Motor neuron (in vitro differentiated cells): ENCODE data around the gene ART3. TPM values are rescaled to one million over a fixed set of nuclear protein-coding genes. Genes with fewer than 3 reads are reported as not detected.
"Not testable (repeated sequence)": the region's sequence is repeated elsewhere in the genome, so short reads cannot be mapped to it uniquely, and the experiment has no call there.

Source experiments
- ATAC-seq, 8 experiments: fragments of 200-7000 bp; cut with Tn5 transposase; replicated peaks in 6 of 8; 2 replicates each; pipeline ENCODE4 v1.8.0; 2021; ENCODE audit warnings: mild to moderate bottlenecking in 8 of 8, moderate library complexity in 8 of 8
- H3K27ac ChIP-seq, 2 donors: fragments of 250-450 bp; sonication (Bioruptor Pico); 2 replicates each; pipeline ENCODE4 v1.9.0; 2021; ENCODE audit warnings: antibody characterized with exemption in 2 of 2, mild to moderate bottlenecking in 2 of 2, moderate library complexity in 1 of 2
- H3K4me1 ChIP-seq, 2 donors: fragments of 250-450 bp; sonication (Bioruptor Pico); replicated peaks in 1 of 2; 2 replicates each; pipeline ENCODE4 v1.6.1; 2021; ENCODE audit warnings: antibody characterized with exemption in 2 of 2, mild to moderate bottlenecking in 2 of 2, moderate library complexity in 1 of 2
- H3K4me3 ChIP-seq, 5 donors: fragments of 250-450 bp; sonication (Bioruptor Pico); 2 replicates each; pipeline ENCODE4 v1.9.0; 2021; ENCODE audit warnings: antibody characterized with exemption in 5 of 5, mild to moderate bottlenecking in 5 of 5, moderate library complexity in 4 of 5
- WGBS, 10 experiments: fragments of 450-650 bp; shearing (Covaris generic); methylation state at CpG; one replicate each; pipeline ENCODE4 v1.0.0; 2022; 5-methylcytosine and 5-hydroxymethylcytosine counted together
- in situ Hi-C, 9 experiments: fragments of 400-800 bp; cut with MboI; loops; one replicate each; pipeline ENCODE4 v1.15.0; 2021; ENCODE audit warnings: low sequenced_read_pairs in 9 of 9, low pct_unique_long_range_greater_than_20kb in 2 of 9; ENCODE audit not compliant: unreplicated experiment in 9 of 9
- total RNA-seq, 8 experiments: library from RNA; unstranded; fragments of 300-600 nt; gene quantifications; 2 replicates each; pipeline versions ENCODE4 v1.2.3 to v1.2.4, GENCODE V29; 2022

The ART3 gene, protein sequence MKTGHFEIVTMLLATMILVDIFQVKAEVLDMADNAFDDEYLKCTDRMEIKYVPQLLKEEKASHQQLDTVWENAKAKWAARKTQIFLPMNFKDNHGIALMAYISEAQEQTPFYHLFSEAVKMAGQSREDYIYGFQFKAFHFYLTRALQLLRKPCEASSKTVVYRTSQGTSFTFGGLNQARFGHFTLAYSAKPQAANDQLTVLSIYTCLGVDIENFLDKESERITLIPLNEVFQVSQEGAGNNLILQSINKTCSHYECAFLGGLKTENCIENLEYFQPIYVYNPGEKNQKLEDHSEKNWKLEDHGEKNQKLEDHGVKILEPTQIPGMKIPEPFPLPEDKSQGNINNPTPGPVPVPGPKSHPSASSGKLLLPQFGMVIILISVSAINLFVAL
- total RNA-seq, result 10 to 100 TPM in 1 of 8 experiments, 1 to 10 TPM in 2, under 1 TPM in 5; 0.32 to 65.1 (median 0.78) TPM

DNA sequence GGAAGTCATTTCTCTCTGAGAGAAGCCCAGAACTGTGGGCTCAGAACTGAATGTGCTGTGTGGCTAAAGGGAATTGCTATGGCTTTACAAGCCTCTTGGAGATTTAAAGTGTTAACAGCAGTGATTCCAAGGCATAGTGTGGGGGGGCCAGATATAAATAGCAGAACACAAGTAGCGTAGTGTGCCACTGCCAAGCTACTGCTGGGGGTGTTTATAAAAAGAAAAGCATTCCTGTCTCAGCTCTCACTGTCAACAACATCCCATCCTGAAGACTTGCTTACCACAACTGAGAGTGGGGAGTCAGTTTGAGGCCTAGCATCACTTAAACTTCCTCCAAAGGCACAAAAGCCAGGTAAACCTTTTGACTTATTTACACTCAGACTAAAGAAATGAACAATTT lies at the start of gene ART3:
TSS of gene ART3 (plus strand) at position 242 of the 400 bp plus-strand sequence. CDS start 1,181 bp downstream, outside the sequence.
- Histone ChIP-seq H3K27ac (no peak within 1 kb of the TSS), H3K4me1 (no peaks in the 10 kb centered on the region), H3K4me3 (no peak within 1 kb of the TSS)
- 67 to 86% (median 76%) methylated on average over 1 of the region's 1 CpG; no CpG with 5 or more reads in 6 of the 10 experiments for WGBS, 10 experiments
- in situ Hi-C loops, result loop anchor here in 1 of 9 experiments (10.0 kb wide), 1 partner anchor 80 kb away; the partner anchor contains the start of gene SDAD1
- ATAC-seq, result peak in 1 of 8 experiments; percentile 28

DNA sequence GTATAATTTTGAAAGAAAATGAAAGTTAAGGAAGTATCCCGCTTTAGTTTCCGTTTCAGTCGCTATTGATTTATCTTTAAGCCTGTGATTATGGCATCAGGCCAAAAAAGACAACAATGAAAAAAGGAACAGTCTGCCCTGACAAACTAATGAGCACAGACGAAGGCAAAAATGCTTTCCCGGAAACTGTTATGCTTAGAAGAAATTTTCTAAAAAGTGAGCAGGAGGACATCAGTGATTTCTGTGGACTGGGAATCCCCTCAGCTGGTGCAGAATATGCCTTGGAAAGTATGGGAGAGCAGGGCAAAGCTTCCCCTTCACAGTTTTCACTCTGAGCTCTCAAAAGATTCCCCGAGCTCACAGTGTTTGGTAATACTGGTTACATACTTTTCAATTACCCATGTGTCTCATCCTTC lies 46.2 kb upstream of the ART3 start:
- in situ Hi-C loops, result no loop called here
- peak in 1 of 8 experiments; percentile 14 for ATAC-seq
- Histone ChIP-seq H3K27ac (no peak overlapping the region), H3K4me3 (no peak overlapping the region), H3K4me1 (peaks cover 0 to 2% of the 10 kb centered on the region in 2 donors)
- WGBS, 10 experiments, result 2 to 96% (median 78%) methylated on average over 2 to 6 of the region's 6 CpGs

DNA sequence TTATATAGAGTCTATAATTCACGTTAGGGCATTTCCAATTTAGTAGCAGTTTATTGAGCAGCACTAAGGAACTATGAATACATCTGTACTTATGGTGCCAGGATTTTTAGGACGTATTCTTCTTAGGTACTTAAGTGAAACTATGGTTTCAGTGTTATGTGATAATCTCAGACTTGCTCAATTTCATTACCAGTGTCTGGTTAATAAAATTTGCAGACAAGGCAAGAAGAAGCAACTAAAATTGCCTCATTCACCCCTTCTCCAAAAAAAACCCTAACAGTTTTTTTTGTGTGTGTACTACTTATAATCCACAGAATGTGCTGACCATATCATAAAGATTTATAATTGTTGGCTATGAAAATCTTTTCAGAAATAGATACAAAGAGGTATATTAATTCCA lies 45.2 kb upstream of the ART3 start:
- no peak overlapping the region for H3K4me3 ChIP-seq
- H3K4me1 ChIP-seq, result peaks cover 0 to 2% of the 10 kb centered on the region in 2 donors
- WGBS, 10 experiments, result 0 to 88% (median 60%) methylated on average over 1 to 2 of the region's 2 CpGs; no CpG with 5 or more reads in 1 of the 10 experiments
- H3K27ac ChIP-seq, result no peak overlapping the region
- no peak for ATAC-seq
- in situ Hi-C loops, result no loop called here

DNA sequence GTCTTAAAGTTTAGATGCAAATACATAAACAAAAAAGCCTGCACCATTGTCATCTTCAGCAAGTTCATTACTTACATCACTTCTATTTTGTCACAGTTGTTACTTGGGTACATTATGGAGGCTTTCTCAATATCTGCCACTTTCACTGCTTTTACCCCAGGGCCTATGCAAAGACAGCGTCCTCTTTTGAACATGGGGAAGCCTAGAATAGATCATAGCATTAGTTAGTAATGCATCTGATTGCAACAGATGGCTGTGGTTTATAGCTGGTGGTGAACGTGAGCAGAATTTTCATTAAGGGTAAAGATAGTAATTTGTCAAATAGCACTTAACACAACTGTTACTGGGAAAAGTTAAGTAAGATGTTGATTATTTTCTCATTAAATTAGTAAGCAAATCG lies 39.4 kb upstream of the ART3 start:
- Histone ChIP-seq H3K4me3 (no peak overlapping the region), H3K27ac (no peak overlapping the region), H3K4me1 (no peaks in the 10 kb centered on the region)
- in situ Hi-C loops, result no loop called here
- 17 to 82% (median 67%) methylated on average over 2 to 3 of the region's 3 CpGs for WGBS, 10 experiments
- ATAC-seq, result peak in 4 of 8 experiments; percentile 27 to 58 (median 46)

DNA sequence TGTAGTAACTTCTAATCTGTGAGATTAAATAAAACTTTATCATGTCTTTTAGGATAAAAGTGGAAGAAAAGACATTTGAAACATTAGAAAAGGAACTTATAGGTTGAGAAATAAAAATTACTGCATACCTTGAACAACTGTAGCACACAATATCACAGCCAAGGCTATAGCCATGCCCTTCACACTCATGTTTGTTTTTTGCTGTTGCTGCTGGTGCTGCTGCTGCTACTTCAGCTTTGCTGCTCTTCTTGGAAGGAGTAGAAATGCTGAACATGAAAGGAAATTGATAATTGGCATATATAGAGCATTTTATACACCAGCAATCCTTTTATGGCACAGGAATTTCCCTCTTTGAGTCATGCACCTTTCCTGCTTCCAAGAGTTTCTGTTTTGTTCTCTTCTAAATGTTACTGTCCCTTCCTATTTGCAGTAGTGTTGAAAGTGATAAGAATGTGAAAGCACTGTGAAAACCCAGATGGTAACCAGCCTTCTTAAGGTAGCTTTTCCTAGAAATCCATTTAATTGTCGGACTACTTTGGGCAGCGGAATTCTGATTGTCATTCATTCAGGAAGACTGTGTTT lies 38.6 kb upstream of the ART3 start, which contains the start of gene CXCL11:
TSS of gene CXCL11 (minus strand) at position 272 of the 582 bp plus-strand sequence. CDS start at position 189, 83 bp downstream.
- no peaks in the 10 kb centered on the region for H3K4me1 ChIP-seq
- WGBS, 10 experiments, result 36 to 100% (median 95%) methylated on average over 1 to 2 of the region's 2 CpGs; no CpG with 5 or more reads in 1 of the 10 experiments
- in situ Hi-C loops, result no loop called here
- no peak within 1 kb of the TSS for H3K4me3 ChIP-seq
- no peak within 1 kb of the TSS for H3K27ac ChIP-seq
- no peak for ATAC-seq

DNA sequence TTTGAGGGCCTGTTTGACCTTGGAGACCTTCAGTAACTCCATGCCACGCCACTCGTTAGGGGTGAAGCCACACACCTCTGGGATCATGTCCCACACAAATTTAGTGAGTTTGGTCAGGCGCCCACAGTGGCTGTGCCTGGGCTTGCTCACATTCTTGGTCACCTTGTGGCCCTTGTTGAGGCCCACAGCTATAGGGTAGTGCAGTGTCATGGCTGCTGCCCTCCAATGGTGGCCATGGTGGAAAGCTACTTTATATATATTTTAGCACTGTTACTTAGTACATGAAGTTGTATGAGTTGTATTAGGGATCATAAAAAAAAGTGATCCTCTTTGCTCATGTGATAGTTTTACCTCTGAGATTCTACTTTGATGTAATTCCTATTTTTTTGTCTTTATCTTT lies 37.7 kb upstream of the ART3 start:
- in situ Hi-C loops, result no loop called here
- Histone ChIP-seq H3K4me3 (no peak overlapping the region), H3K4me1 (no peaks in the 10 kb centered on the region), H3K27ac (no peak overlapping the region)
- 62 to 94% (median 75%) methylated on average over 2 to 3 of the region's 3 CpGs; no CpG with 5 or more reads in 5 of the 10 experiments for WGBS, 10 experiments
- no peak for ATAC-seq

DNA sequence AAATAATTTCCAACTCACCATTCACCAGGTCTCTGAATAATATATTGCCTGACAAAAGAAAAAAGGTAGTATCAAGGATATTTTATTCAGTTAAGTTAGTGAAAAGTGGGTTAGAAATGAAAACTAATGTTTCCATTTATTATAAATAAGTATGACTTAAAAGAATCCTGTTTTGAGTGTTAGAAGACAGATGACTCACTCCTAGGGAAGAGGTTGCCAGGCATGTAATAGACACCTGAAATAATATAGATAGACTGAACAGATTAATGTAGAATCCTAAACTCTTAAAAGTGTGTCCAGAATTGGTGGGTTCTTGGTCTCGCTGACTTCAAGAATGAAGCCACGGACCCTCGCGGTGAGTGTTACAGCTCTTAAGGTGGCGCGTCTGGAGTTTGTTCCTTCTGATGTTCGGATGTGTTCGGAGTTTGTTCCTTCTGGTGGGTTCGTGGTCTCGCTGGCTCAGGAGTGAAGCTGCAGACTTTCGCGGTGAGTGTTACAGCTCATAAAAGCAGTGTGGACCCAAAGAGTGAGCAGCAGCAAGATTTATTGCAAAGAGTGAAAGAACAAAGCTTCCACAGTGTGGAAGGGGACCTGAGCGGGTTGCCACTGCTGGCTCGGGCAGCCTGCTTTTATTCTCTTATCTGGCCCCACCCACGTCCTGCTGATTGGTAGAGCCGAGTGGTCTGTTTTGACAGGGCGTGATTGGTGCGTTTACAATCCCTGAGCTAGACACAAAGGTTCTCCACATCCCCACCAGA lies 32.1 kb upstream of the ART3 start:
- WGBS, 10 experiments, result 88 to 100% (median 100%) methylated on average over 1 to 6 of the region's 18 CpGs; no CpG with 5 or more reads in 7 of the 10 experiments
- ATAC-seq, H3K27ac ChIP-seq, H3K4me3 ChIP-seq, in situ Hi-C loops, H3K4me1 ChIP-seq: not testable (repeated sequence)

DNA sequence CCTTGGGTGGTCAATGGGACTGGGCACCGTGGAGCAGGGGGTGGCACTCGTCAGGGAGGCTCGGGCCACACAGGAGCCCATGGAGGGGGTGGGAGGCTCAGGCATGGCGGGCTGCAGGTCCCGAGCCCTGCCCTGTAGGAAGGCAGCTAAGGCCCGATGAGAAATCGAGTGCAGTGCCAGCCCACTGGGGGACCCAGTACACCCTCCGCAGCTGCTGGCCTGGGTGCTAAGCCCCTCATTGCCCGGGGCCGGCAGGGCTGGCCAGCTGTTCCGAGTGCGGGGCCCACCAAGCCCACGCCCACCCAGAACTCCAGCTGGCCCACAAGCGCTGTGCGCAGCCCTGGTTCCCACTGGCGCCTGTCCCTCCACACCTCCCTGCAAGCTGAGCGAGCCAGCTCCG lies 31.2 kb upstream of the ART3 start:
- 100% methylated on average over 3 of the region's 18 CpGs; no CpG with 5 or more reads in 9 of the 10 experiments for WGBS, 10 experiments
- not testable (repeated sequence) for H3K27ac ChIP-seq

DNA sequence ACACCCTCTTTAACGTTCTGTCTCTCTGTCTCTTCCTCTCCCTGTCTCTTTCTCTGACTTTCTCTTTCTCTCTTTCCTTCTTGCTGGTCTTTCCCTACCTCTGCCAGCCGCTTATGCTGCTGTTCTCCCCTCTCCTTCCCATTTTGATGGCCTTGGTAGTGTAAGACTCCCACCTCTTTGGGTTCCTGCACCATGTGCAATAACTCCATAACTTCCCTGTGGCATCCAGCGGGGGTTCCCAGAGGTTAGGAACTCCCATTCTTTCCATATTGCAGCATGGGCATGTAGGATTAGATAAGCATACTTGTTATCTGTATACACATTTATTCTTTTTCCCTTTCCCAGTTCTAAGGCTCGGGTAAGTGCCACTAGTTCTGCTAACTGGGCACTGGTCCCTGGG lies 29.8 kb upstream of the ART3 start:
- H3K4me3 ChIP-seq, in situ Hi-C loops, ATAC-seq, H3K4me1 ChIP-seq, H3K27ac ChIP-seq: not testable (repeated sequence)
- WGBS, 10 experiments, result 0 to 84% (median 66%) methylated on average over 1 to 3 of the region's 4 CpGs

More for the DNA sequence above, 31.2 kb upstream of the ART3 start:
- in situ Hi-C loops, ATAC-seq, H3K4me3 ChIP-seq, H3K4me1 ChIP-seq: not testable (repeated sequence)

DNA sequence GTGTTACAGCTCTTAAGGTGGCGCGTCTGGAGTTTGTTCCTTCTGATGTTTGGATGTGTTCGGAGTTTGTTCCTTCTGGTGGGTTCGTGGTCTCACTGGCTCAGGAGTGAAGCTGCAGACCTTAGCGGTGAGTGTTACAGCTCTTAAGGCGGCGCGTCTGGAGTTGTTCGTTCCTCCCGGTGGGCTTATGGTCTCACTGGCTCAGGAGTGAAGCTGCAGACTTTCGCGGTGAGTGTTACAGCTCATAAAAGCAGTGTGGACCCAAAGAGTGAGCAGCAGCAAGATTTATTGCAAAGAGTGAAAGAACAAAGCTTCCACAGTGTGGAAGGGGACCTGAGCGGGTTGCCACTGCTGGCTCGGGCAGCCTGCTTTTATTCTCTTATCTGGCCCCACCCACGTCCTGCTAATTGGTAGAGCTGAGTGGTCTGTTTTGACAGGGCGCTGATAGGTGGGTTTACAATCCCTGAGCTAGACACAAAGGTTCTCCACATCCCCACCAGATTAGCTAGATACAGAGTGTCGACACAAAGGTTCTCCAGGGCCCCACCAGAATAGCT lies 24.6 kb upstream of the ART3 start:
- H3K4me3 ChIP-seq, result not testable (repeated sequence)

DNA sequence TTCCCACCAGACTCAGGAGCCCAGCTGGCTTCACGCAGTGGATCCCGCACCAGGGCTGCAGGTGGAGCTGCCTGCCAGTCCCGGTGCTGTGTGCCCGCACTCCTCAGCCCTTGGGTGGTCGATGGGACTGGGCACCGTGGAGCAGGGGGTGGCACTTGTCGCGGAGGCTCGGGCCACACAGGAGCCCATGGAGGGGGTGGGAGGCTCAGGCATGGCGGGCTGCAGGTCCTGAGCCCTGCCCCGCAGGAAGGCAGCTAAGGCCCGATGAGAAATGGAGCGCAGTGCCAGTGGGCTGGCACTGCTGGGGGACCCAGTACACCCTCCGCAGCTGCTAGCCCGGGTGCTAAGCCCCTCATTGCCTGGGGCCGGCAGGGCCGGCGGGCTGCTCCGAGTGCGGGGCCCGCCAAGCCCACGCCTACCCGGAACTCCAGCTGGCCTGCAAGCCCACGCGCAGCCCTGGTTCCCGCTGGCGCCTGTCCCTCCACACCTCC lies 23.9 kb upstream of the ART3 start:
- ATAC-seq, H3K4me3 ChIP-seq, H3K27ac ChIP-seq, in situ Hi-C loops, H3K4me1 ChIP-seq: not testable (repeated sequence)
- WGBS, 10 experiments, result 100% methylated on average over 1 to 2 of the region's 27 CpGs; no CpG with 5 or more reads in 8 of the 10 experiments

More for the DNA sequence above, 24.6 kb upstream of the ART3 start:
- H3K4me1 ChIP-seq, H3K27ac ChIP-seq, ATAC-seq, in situ Hi-C loops: not testable (repeated sequence)
- 86% methylated on average over 10 of the region's 17 CpGs; no CpG with 5 or more reads in 9 of the 10 experiments for WGBS, 10 experiments

DNA sequence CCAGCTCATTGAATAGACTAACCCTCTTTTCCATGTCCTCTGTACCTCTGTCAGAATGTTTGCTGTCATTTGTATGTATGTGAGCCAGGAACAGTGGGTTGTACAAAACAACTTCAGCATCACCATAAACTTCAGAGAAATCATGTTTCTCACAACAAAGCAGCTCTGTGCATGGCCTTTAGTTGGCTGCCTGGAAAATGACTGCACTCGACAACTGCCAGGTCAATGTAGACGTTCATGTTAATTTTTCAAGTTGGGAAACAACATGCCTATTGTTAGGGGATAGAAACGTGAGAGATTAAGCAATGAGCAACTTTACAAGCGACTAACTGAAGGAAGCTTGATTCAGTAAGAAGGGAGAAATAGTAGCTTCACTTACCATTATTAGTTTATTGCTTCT lies 20.8 kb upstream of the ART3 start:
- Histone ChIP-seq H3K27ac (no peak overlapping the region), H3K4me1 (peaks cover 4 to 5% of the 10 kb centered on the region in 2 donors), H3K4me3 (no peak overlapping the region)
- WGBS, 10 experiments, result 0 to 46% (median 17%) methylated on average over 1 to 4 of the region's 4 CpGs; no CpG with 5 or more reads in 1 of the 10 experiments
- ATAC-seq, result peak in 6 of 8 experiments; percentile 12 to 69 (median 37)
- in situ Hi-C loops, result no loop called here
